Measurements from ENCODE around the gene NEO1.

NEO1 gene

GRCh38 chr15:73035221-73035620 is 17.0 kb upstream of the NEO1 start (continued):
- TF ChIP-seq BACH2 (CRISPR knock-in tag; IDR thresholded peaks at IDR 0.05; ENCODE audit: borderline replicate concordance) (no peak), CSDC2 (CRISPR knock-in tag; IDR thresholded peaks at IDR 0.05) (no peak), TOX (CRISPR knock-in tag; IDR thresholded peaks at IDR 0.05; ENCODE audit: borderline replicate concordance) (no peak)

- TF ChIP-seq OSR1 (CRISPR knock-in tag; IDR thresholded peaks at IDR 0.05) (no peak), SNAI2 (CRISPR knock-in tag; IDR thresholded peaks at IDR 0.05) (no peak), ZNF565 (CRISPR knock-in tag; conservative IDR thresholded peaks at IDR 0.05; ENCODE audit: low read depth) (no peak), GLIS3 (CRISPR knock-in tag; IDR thresholded peaks at IDR 0.05) (no peak), PPARA (CRISPR knock-in tag; IDR thresholded peaks at IDR 0.05; ENCODE audit: borderline replicate concordance) (no peak), ISL1 (CRISPR knock-in tag; IDR thresholded peaks at IDR 0.05) (no peak)
- TF ChIP-seq, protein P1, sequence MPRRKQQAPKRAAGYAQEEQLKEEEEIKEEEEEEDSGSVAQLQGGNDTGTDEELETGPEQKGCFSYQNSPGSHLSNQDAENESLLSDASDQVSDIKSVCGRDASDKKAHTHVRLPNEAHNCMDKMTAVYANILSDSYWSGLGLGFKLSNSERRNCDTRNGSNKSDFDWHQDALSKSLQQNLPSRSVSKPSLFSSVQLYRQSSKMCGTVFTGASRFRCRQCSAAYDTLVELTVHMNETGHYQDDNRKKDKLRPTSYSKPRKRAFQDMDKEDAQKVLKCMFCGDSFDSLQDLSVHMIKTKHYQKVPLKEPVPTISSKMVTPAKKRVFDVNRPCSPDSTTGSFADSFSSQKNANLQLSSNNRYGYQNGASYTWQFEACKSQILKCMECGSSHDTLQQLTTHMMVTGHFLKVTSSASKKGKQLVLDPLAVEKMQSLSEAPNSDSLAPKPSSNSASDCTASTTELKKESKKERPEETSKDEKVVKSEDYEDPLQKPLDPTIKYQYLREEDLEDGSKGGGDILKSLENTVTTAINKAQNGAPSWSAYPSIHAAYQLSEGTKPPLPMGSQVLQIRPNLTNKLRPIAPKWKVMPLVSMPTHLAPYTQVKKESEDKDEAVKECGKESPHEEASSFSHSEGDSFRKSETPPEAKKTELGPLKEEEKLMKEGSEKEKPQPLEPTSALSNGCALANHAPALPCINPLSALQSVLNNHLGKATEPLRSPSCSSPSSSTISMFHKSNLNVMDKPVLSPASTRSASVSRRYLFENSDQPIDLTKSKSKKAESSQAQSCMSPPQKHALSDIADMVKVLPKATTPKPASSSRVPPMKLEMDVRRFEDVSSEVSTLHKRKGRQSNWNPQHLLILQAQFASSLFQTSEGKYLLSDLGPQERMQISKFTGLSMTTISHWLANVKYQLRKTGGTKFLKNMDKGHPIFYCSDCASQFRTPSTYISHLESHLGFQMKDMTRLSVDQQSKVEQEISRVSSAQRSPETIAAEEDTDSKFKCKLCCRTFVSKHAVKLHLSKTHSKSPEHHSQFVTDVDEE (CRISPR knock-in tag; IDR thresholded peaks at IDR 0.05) = no peak
- TF ChIP-seq, protein P2, sequence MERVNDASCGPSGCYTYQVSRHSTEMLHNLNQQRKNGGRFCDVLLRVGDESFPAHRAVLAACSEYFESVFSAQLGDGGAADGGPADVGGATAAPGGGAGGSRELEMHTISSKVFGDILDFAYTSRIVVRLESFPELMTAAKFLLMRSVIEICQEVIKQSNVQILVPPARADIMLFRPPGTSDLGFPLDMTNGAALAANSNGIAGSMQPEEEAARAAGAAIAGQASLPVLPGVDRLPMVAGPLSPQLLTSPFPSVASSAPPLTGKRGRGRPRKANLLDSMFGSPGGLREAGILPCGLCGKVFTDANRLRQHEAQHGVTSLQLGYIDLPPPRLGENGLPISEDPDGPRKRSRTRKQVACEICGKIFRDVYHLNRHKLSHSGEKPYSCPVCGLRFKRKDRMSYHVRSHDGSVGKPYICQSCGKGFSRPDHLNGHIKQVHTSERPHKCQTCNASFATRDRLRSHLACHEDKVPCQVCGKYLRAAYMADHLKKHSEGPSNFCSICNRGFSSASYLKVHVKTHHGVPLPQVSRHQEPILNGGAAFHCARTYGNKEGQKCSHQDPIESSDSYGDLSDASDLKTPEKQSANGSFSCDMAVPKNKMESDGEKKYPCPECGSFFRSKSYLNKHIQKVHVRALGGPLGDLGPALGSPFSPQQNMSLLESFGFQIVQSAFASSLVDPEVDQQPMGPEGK (CRISPR knock-in tag; IDR thresholded peaks at IDR 0.05; ENCODE audit: borderline replicate concordance) = no peak
- ATAC-seq = no peak
Measured at GRCh38 chr15:73038220-73038619, 14.0 kb upstream of the NEO1 start.

- ATAC-seq = no peak
- TF ChIP-seq ARNTL (CRISPR knock-in tag; IDR thresholded peaks at IDR 0.05; ENCODE audit: borderline replicate concordance, low read depth) (no peak), POU6F1 (CRISPR knock-in tag; IDR thresholded peaks at IDR 0.05; ENCODE audit: borderline replicate concordance, low read depth) (no peak), BACH2 (CRISPR knock-in tag; IDR thresholded peaks at IDR 0.05; ENCODE audit: borderline replicate concordance) (no peak), CSDC2 (CRISPR knock-in tag; IDR thresholded peaks at IDR 0.05) (no peak), OSR1 (CRISPR knock-in tag; IDR thresholded peaks at IDR 0.05) (no peak), ZNF8 (CRISPR knock-in tag; IDR thresholded peaks at IDR 0.05) (no peak), SNAI2 (CRISPR knock-in tag; IDR thresholded peaks at IDR 0.05) (no peak), ISL1 (CRISPR knock-in tag; IDR thresholded peaks at IDR 0.05) (no peak)
- TF ChIP-seq, protein P3, sequence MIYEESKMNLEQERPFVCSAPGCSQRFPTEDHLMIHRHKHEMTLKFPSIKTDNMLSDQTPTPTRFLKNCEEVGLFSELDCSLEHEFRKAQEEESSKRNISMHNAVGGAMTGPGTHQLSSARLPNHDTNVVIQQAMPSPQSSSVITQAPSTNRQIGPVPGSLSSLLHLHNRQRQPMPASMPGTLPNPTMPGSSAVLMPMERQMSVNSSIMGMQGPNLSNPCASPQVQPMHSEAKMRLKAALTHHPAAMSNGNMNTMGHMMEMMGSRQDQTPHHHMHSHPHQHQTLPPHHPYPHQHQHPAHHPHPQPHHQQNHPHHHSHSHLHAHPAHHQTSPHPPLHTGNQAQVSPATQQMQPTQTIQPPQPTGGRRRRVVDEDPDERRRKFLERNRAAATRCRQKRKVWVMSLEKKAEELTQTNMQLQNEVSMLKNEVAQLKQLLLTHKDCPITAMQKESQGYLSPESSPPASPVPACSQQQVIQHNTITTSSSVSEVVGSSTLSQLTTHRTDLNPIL (CRISPR knock-in tag; IDR thresholded peaks at IDR 0.05; ENCODE audit: low read depth) = no peak
- TF ChIP-seq, protein P1 (CRISPR knock-in tag; IDR thresholded peaks at IDR 0.05) = no peak
Measured at GRCh38 chr15:73046073-73046472, 6.2 kb upstream of the NEO1 start.

DNA sequence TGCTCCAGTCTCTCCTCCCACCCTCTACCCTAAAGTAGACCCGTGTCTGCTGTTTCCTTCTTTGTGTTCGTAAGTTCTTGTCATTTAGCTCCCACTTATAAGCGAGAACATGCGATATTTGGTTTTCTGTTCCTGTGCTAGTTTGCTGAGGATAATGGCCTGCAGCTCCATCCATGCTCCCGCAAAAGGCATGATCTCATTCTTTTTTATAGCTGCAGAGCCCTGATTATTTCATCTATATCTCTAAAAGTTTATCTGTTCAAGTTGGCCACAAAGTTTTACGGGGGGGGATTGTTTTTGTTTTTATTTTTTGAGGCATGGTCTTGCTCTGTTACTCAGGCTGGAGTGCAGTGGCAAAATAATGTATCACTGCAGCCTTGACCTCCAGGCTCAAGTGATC is 4.4 kb upstream of the NEO1 start:
- ATAC-seq = no peak
- TF ChIP-seq TOX (CRISPR knock-in tag; IDR thresholded peaks at IDR 0.05; ENCODE audit: borderline replicate concordance) = no peak
- no peak for TF ChIP-seq POU6F1 (CRISPR knock-in tag; IDR thresholded peaks at IDR 0.05; ENCODE audit: borderline replicate concordance, low read depth)
- no peak for TF ChIP-seq BACH2 (CRISPR knock-in tag; IDR thresholded peaks at IDR 0.05; ENCODE audit: borderline replicate concordance)
- no peak for TF ChIP-seq ARNTL (CRISPR knock-in tag; IDR thresholded peaks at IDR 0.05; ENCODE audit: borderline replicate concordance, low read depth)
- no peak for TF ChIP-seq TCF4 (CRISPR knock-in tag; IDR thresholded peaks at IDR 0.05; ENCODE audit: borderline replicate concordance)
- TF ChIP-seq ZNF70 (CRISPR knock-in tag; IDR thresholded peaks at IDR 0.05) = no peak
- TF ChIP-seq, protein P2 (CRISPR knock-in tag; IDR thresholded peaks at IDR 0.05; ENCODE audit: borderline replicate concordance) = no peak
- no peak for TF ChIP-seq CSDC2 (CRISPR knock-in tag; IDR thresholded peaks at IDR 0.05)
- no peak for TF ChIP-seq SNAI2 (CRISPR knock-in tag; IDR thresholded peaks at IDR 0.05)
- TF ChIP-seq, protein P3 (CRISPR knock-in tag; IDR thresholded peaks at IDR 0.05; ENCODE audit: low read depth) = no peak
- TF ChIP-seq PPARA (CRISPR knock-in tag; IDR thresholded peaks at IDR 0.05; ENCODE audit: borderline replicate concordance) = no peak
